ENCODE results near the gene MBLAC1. TPM values are rescaled to one million over a fixed set of nuclear protein-coding genes. Genes with fewer than 3 reads are reported as not detected.
A peak's percentile ranks its signal among the peaks of the same experiment; 100 is the strongest.

Gene MBLAC1
- total RNA-seq, 1 experiment from 2014 or later = 3.5 TPM

DNA sequence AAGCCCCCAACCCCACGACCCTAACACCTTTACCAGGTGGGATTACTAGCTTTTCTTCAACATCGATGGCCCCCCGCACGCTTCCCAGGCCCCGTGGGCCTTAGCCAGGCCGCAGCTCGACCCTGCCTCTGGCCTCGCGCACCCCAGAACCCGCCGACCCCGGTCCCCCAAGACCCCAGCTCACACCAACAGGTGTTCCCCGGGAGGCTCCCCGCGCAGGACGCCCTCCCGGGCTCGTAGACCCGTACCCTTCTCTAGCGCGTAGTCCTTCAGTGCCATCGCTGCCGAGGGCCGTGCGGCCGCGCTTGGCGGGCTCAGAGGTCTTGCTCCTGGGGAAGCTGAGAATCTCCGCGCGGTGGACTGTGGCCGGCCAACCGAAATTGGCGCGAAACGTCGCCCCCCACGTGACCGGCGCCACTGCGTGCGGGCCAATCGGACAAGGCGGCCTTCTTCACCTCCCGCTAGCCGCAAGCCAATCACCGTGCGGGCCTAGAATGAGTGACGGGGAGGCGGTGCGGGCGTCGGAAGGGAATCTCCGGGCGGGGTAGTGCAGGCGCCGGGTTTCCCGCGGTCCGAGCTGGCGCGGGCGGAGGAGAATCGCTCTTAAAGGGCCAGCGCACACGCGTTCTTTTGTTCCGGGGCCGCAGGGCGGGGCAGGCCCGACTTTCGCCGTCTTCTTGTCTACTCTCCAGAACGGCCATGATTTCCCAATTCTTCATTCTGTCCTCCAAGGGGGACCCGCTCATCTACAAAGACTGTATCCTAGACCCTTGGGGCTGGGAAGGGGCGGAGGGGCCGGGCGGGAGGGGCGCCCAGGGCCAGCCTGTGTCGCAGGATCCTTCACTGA is 25.5 kb upstream of the MBLAC1 start, which contains the start of the genes AP4M1 and MCM7 (continued):
- TF ChIP-seq ZNF317 (CRISPR knock-in tag; IDR thresholded peaks at IDR 0.05; ENCODE audit: borderline replicate concordance, low read depth) (no peak), CBFB (CRISPR knock-in tag; IDR thresholded peaks at IDR 0.05; ENCODE audit: low read depth) (no peak), OVOL2 (CRISPR knock-in tag; IDR thresholded peaks at IDR 0.05; ENCODE audit: borderline replicate concordance) (no peak), CREB1 (CRISPR knock-in tag; IDR thresholded peaks at IDR 0.05) (no peak), GABPB1 (CRISPR knock-in tag; IDR thresholded peaks at IDR 0.05) (peak; percentile 45; the same call in 1 of the 2 replicates), RORB (CRISPR knock-in tag; IDR thresholded peaks at IDR 0.05) (no peak), FOXP1 (CRISPR knock-in tag; IDR thresholded peaks at IDR 0.05; ENCODE audit: borderline replicate concordance) (peak; percentile 77), ELF4 (CRISPR knock-in tag; IDR thresholded peaks at IDR 0.05; ENCODE audit: low read depth) (no peak), SOX15 (CRISPR knock-in tag; IDR thresholded peaks at IDR 0.05) (no peak), JAZF1 (CRISPR knock-in tag; IDR thresholded peaks at IDR 0.05) (no peak), GRHL2 (CRISPR knock-in tag; IDR thresholded peaks at IDR 0.05; ENCODE audit: insufficient replicate concordance, severe bottlenecking) (no peak), NFATC4 (CRISPR knock-in tag; IDR thresholded peaks at IDR 0.05) (no peak), ZNF416 (CRISPR knock-in tag; IDR thresholded peaks at IDR 0.05) (no peak), NR3C1 (CRISPR knock-in tag; conservative IDR thresholded peaks at IDR 0.05; ENCODE audit: low read depth) (no peak), SMAD3 (CRISPR knock-in tag; IDR thresholded peaks at IDR 0.05; ENCODE audit: borderline replicate concordance) (no peak), FOXJ3 (CRISPR knock-in tag; IDR thresholded peaks at IDR 0.05; ENCODE audit: borderline replicate concordance) (no peak), JUN (CRISPR knock-in tag; IDR thresholded peaks at IDR 0.05) (peak; percentile 82; the same call in 1 of the 2 replicates), ZNF396 (CRISPR knock-in tag; IDR thresholded peaks at IDR 0.05; ENCODE audit: borderline replicate concordance) (no peak), TCF7 (CRISPR knock-in tag; IDR thresholded peaks at IDR 0.05; ENCODE audit: low read depth) (no peak)
- TF ChIP-seq, protein P1, sequence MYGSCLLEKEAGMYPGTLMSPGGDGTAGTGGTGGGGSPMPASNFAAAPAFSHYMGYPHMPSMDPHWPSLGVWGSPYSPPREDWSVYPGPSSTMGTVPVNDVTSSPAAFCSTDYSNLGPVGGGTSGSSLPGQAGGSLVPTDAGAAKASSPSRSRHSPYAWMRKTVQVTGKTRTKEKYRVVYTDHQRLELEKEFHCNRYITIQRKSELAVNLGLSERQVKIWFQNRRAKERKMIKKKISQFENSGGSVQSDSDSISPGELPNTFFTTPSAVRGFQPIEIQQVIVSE (CRISPR knock-in tag; IDR thresholded peaks at IDR 0.05; ENCODE audit: borderline replicate concordance) = 0 out of 2 replicates have a peak, but pooled peaks have one; percentile 7
- TF ChIP-seq, protein P2, sequence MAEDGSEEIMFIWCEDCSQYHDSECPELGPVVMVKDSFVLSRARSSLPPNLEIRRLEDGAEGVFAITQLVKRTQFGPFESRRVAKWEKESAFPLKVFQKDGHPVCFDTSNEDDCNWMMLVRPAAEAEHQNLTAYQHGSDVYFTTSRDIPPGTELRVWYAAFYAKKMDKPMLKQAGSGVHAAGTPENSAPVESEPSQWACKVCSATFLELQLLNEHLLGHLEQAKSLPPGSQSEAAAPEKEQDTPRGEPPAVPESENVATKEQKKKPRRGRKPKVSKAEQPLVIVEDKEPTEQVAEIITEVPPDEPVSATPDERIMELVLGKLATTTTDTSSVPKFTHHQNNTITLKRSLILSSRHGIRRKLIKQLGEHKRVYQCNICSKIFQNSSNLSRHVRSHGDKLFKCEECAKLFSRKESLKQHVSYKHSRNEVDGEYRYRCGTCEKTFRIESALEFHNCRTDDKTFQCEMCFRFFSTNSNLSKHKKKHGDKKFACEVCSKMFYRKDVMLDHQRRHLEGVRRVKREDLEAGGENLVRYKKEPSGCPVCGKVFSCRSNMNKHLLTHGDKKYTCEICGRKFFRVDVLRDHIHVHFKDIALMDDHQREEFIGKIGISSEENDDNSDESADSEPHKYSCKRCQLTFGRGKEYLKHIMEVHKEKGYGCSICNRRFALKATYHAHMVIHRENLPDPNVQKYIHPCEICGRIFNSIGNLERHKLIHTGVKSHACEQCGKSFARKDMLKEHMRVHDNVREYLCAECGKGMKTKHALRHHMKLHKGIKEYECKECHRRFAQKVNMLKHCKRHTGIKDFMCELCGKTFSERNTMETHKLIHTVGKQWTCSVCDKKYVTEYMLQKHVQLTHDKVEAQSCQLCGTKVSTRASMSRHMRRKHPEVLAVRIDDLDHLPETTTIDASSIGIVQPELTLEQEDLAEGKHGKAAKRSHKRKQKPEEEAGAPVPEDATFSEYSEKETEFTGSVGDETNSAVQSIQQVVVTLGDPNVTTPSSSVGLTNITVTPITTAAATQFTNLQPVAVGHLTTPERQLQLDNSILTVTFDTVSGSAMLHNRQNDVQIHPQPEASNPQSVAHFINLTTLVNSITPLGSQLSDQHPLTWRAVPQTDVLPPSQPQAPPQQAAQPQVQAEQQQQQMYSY (CRISPR knock-in tag; IDR thresholded peaks at IDR 0.05) = no peak
- TF ChIP-seq, protein P3, sequence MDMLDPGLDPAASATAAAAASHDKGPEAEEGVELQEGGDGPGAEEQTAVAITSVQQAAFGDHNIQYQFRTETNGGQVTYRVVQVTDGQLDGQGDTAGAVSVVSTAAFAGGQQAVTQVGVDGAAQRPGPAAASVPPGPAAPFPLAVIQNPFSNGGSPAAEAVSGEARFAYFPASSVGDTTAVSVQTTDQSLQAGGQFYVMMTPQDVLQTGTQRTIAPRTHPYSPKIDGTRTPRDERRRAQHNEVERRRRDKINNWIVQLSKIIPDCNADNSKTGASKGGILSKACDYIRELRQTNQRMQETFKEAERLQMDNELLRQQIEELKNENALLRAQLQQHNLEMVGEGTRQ (CRISPR knock-in tag; IDR thresholded peaks at IDR 0.05) = peak; percentile 99
- TF ChIP-seq, protein P4, sequence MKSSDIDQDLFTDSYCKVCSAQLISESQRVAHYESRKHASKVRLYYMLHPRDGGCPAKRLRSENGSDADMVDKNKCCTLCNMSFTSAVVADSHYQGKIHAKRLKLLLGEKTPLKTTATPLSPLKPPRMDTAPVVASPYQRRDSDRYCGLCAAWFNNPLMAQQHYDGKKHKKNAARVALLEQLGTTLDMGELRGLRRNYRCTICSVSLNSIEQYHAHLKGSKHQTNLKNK (CRISPR knock-in tag; IDR thresholded peaks at IDR 0.05) = no peak
- TF ChIP-seq, protein P5, sequence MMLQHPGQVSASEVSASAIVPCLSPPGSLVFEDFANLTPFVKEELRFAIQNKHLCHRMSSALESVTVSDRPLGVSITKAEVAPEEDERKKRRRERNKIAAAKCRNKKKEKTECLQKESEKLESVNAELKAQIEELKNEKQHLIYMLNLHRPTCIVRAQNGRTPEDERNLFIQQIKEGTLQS (CRISPR knock-in tag; conservative IDR thresholded peaks at IDR 0.05) = no peak
- TF ChIP-seq, protein P6, sequence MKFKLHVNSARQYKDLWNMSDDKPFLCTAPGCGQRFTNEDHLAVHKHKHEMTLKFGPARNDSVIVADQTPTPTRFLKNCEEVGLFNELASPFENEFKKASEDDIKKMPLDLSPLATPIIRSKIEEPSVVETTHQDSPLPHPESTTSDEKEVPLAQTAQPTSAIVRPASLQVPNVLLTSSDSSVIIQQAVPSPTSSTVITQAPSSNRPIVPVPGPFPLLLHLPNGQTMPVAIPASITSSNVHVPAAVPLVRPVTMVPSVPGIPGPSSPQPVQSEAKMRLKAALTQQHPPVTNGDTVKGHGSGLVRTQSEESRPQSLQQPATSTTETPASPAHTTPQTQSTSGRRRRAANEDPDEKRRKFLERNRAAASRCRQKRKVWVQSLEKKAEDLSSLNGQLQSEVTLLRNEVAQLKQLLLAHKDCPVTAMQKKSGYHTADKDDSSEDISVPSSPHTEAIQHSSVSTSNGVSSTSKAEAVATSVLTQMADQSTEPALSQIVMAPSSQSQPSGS (CRISPR knock-in tag; IDR thresholded peaks at IDR 0.05; ENCODE audit: borderline replicate concordance, low read depth) = 0 out of 2 replicates have a peak, but pooled peaks have one; percentile 3
- TF ChIP-seq, protein P7, sequence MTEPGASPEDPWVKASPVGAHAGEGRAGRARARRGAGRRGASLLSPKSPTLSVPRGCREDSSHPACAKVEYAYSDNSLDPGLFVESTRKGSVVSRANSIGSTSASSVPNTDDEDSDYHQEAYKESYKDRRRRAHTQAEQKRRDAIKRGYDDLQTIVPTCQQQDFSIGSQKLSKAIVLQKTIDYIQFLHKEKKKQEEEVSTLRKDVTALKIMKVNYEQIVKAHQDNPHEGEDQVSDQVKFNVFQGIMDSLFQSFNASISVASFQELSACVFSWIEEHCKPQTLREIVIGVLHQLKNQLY (CRISPR knock-in tag; IDR thresholded peaks at IDR 0.05) = 0 out of 2 replicates have a peak, but pooled peaks have one; percentile 54
- TF ChIP-seq, protein P8, sequence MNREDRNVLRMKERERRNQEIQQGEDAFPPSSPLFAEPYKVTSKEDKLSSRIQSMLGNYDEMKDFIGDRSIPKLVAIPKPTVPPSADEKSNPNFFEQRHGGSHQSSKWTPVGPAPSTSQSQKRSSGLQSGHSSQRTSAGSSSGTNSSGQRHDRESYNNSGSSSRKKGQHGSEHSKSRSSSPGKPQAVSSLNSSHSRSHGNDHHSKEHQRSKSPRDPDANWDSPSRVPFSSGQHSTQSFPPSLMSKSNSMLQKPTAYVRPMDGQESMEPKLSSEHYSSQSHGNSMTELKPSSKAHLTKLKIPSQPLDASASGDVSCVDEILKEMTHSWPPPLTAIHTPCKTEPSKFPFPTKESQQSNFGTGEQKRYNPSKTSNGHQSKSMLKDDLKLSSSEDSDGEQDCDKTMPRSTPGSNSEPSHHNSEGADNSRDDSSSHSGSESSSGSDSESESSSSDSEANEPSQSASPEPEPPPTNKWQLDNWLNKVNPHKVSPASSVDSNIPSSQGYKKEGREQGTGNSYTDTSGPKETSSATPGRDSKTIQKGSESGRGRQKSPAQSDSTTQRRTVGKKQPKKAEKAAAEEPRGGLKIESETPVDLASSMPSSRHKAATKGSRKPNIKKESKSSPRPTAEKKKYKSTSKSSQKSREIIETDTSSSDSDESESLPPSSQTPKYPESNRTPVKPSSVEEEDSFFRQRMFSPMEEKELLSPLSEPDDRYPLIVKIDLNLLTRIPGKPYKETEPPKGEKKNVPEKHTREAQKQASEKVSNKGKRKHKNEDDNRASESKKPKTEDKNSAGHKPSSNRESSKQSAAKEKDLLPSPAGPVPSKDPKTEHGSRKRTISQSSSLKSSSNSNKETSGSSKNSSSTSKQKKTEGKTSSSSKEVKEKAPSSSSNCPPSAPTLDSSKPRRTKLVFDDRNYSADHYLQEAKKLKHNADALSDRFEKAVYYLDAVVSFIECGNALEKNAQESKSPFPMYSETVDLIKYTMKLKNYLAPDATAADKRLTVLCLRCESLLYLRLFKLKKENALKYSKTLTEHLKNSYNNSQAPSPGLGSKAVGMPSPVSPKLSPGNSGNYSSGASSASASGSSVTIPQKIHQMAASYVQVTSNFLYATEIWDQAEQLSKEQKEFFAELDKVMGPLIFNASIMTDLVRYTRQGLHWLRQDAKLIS (CRISPR knock-in tag; IDR thresholded peaks at IDR 0.05; ENCODE audit: borderline replicate concordance) = no peak
